HEK293 (cell line): Measurements from ENCODE around the gene SLC22A12.

Experiments used
- CTCF ChIA-PET: fragments of 350-600 bp; formaldehyde crosslinking; extraction: SDS; loops from one replicate; lab custom pipeline; 2021; ENCODE audit warnings: antibody characterized with exemption; lab: Yijun Ruan, JAX
- POLR2A ChIA-PET: fragments of 300-600 bp; formaldehyde crosslinking; extraction: SDS; loops from one replicate; lab custom pipeline; 2020; ENCODE audit warnings: antibody characterized with exemption, inconsistent platforms; lab: Yijun Ruan, JAX
- H3K27ac ChIP-seq: fragments of 200-500 bp; sonication (Bioruptor generic); 2 replicates; pipeline ENCODE4 v1.5.1; 2014; ENCODE audit warnings: low read depth, low read length, control low read depth, inconsistent platforms; ENCODE audit errors: extremely low read depth
- H3K36me3 ChIP-seq, 2 experiments: fragments of 200-500 bp in 1 of 2; sonication (Bioruptor generic) in 1 of 2; 1 replicate in 1 of 2; 2 replicates in 1 of 2; pipeline ENCODE4 v1.5.1; 2014 to 2017; ENCODE audit warnings: inconsistent platforms in 2 of 2, low read length in 2 of 2; ENCODE audit not compliant: control insufficient read depth in 2 of 2, insufficient read depth in 1 of 2
- H3K4me1 ChIP-seq: fragments of 200-500 bp; sonication (Bioruptor generic); 2 replicates; pipeline ENCODE4 v1.5.1; 2014; ENCODE audit warnings: mild to moderate bottlenecking, low read length, inconsistent platforms; ENCODE audit not compliant: control insufficient read depth, insufficient read depth
- H3K4me3 ChIP-seq: 2 replicates; pipeline ENCODE4 v1.5.1; 2011; ENCODE audit warnings: low read depth, mild to moderate bottlenecking, control low read depth, low read length, moderate library complexity
- H3K9me3 ChIP-seq: fragments of 200-500 bp; sonication (Bioruptor generic); 2 replicates; pipeline ENCODE4 v1.5.1; 2014; ENCODE audit warnings: low read depth, low read length, inconsistent platforms; ENCODE audit not compliant: control insufficient read depth, insufficient read depth
- BCL11B ChIP-seq: fragments of 450-650 bp; formaldehyde crosslinking; IDR thresholded peaks from 2 replicates; pipeline ENCODE4 v1.5.1; 2016; ENCODE audit warnings: low read depth, missing biosample characterization, missing genetic modification characterization
- ZEB2 ChIP-seq: fragments of 450-650 bp; formaldehyde crosslinking; IDR thresholded peaks from 2 replicates; pipeline ENCODE4 v1.5.1; 2016; ENCODE audit warnings: missing biosample characterization, missing genetic modification characterization
- ZFP37 ChIP-seq: fragments of 450-650 bp; formaldehyde crosslinking; IDR thresholded peaks from 2 replicates; pipeline ENCODE4 v1.5.1; 2016; ENCODE audit warnings: missing biosample characterization, missing genetic modification characterization
- ZFP41 ChIP-seq: fragments of 450-650 bp; formaldehyde crosslinking; IDR thresholded peaks from 2 replicates; pipeline ENCODE4 v1.5.1; 2016; ENCODE audit warnings: missing biosample characterization, missing genetic modification characterization, borderline replicate concordance
- ZNF10 ChIP-seq: fragments of 450-650 bp; formaldehyde crosslinking; IDR thresholded peaks from 2 replicates; pipeline ENCODE4 v1.5.1; 2017; ENCODE audit warnings: missing biosample characterization, missing genetic modification characterization
- ZNF302 ChIP-seq: fragments of 450-650 bp; formaldehyde crosslinking; IDR thresholded peaks from 2 replicates; pipeline ENCODE4 v1.5.1; 2016; ENCODE audit warnings: missing biosample characterization, missing genetic modification characterization, low read depth
- ZNF433 ChIP-seq: fragments of 450-650 bp; formaldehyde crosslinking; IDR thresholded peaks from 2 replicates; pipeline ENCODE4 v1.5.1; 2016; ENCODE audit warnings: missing biosample characterization, missing genetic modification characterization, low read depth
- ZNF473 ChIP-seq: fragments of 450-650 bp; formaldehyde crosslinking; IDR thresholded peaks from 2 replicates; pipeline ENCODE4 v1.5.1; 2017; ENCODE audit warnings: missing biosample characterization, missing genetic modification characterization
- ZNF555 ChIP-seq: fragments of 450-650 bp; formaldehyde crosslinking; conservative IDR thresholded peaks from 2 replicates; pipeline ENCODE4 v1.5.1; 2017; ENCODE audit warnings: missing biosample characterization, mild to moderate bottlenecking, missing genetic modification characterization, inconsistent platforms
- ZNF560 ChIP-seq: fragments of 450-650 bp; formaldehyde crosslinking; IDR thresholded peaks from 2 replicates; pipeline ENCODE4 v1.5.1; 2017; ENCODE audit warnings: missing biosample characterization, missing genetic modification characterization, borderline replicate concordance
- ZNF654 ChIP-seq: fragments of 450-650 bp; formaldehyde crosslinking; IDR thresholded peaks from 2 replicates; pipeline ENCODE4 v1.5.1; 2016; ENCODE audit warnings: low read depth, missing biosample characterization, missing genetic modification characterization
- ZNF701 ChIP-seq: fragments of 450-650 bp; formaldehyde crosslinking; IDR thresholded peaks from 2 replicates; pipeline ENCODE4 v1.5.1; 2016; ENCODE audit warnings: missing biosample characterization, missing genetic modification characterization
- ZNF843 ChIP-seq: fragments of 450-650 bp; formaldehyde crosslinking; IDR thresholded peaks from 2 replicates; pipeline ENCODE4 v1.5.1; 2016; ENCODE audit warnings: missing biosample characterization, missing genetic modification characterization
- TF ChIP-seq, protein P1 (sequence below): fragments of 450-650 bp; formaldehyde crosslinking; IDR thresholded peaks from 2 replicates; pipeline ENCODE4 v1.5.1; 2016; ENCODE audit warnings: missing biosample characterization, missing genetic modification characterization
- TF ChIP-seq, protein P2 (sequence below): fragments of 450-650 bp; formaldehyde crosslinking; IDR thresholded peaks from 2 replicates; pipeline ENCODE4 v1.5.1; 2016; ENCODE audit warnings: missing biosample characterization, missing genetic modification characterization, low read depth
- TF ChIP-seq, protein P3 (sequence below): fragments of 450-650 bp; formaldehyde crosslinking; IDR thresholded peaks from 2 replicates; pipeline ENCODE4 v1.5.1; 2016; ENCODE audit warnings: missing biosample characterization, missing genetic modification characterization, low read depth
- TF ChIP-seq, protein P4 (sequence below): fragments of 450-650 bp; formaldehyde crosslinking; IDR thresholded peaks from 2 replicates; pipeline ENCODE4 v1.5.0; 2017; ENCODE audit warnings: missing biosample characterization, missing genetic modification characterization, borderline replicate concordance

SLC22A12 gene

DNA sequence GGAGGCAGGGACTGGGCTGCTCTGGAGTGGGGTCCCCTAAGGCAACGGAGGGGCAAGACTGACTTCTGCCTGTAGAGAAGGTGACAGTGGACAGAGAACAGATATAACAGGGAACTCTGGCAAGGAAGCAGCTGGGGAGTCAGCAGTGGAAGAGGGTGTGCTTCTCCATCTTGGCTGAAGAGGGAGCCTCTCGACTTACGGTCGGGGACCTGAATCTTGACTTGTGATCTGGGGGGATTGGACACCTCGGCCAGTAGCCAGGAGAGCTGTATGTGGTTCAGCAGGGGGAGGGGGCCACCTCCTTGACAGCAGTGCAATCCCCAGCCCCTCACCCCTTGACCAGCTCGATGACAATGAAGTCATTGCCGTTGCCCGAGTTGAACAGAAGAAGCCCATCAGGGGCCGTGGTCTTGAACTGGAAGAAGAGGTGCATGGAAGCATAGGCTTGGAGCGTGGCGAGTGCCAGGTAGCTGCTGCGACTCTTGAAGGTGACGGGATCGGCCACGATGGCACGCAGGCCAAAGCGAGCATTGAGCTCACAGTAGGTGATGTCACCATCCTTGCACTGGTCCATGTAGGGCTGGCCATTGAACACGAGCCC is 60.0 kb downstream of the SLC22A12 start:
- Histone ChIP-seq H3K27ac (no peak overlapping the region), H3K9me3 (no peaks in the 10 kb centered on the region), H3K36me3 (no peaks in the 10 kb centered on the region), H3K4me3 (no peak overlapping the region), H3K4me1 (no peaks in the 10 kb centered on the region)
- TF ChIP-seq, protein P1, sequence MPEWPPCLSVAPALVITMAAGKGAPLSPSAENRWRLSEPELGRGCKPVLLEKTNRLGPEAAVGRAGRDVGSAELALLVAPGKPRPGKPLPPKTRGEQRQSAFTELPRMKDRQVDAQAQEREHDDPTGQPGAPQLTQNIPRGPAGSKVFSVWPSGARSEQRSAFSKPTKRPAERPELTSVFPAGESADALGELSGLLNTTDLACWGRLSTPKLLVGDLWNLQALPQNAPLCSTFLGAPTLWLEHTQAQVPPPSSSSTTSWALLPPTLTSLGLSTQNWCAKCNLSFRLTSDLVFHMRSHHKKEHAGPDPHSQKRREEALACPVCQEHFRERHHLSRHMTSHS, result no peak
- TF ChIP-seq ZFP41 (no peak), ZNF701 (tag by site-specific recombination) (no peak), ZNF654 (tag by site-specific recombination) (peak; percentile 22; the same call in 1 of the 2 replicates), ZNF10 (tag by site-specific recombination) (0 out of 2 replicates have a peak, but pooled peaks have one; percentile 49), ZNF473 (tag by site-specific recombination) (no peak), ZNF555 (tag by site-specific recombination) (no peak), ZNF843 (tag by site-specific recombination) (no peak), BCL11B (tag by site-specific recombination) (no peak), ZNF433 (no peak), ZEB2 (tag by site-specific recombination) (no peak), ZFP37 (tag by site-specific recombination) (no peak), ZNF560 (no peak), ZNF302 (tag by site-specific recombination) (no peak)
- TF ChIP-seq, protein P2, sequence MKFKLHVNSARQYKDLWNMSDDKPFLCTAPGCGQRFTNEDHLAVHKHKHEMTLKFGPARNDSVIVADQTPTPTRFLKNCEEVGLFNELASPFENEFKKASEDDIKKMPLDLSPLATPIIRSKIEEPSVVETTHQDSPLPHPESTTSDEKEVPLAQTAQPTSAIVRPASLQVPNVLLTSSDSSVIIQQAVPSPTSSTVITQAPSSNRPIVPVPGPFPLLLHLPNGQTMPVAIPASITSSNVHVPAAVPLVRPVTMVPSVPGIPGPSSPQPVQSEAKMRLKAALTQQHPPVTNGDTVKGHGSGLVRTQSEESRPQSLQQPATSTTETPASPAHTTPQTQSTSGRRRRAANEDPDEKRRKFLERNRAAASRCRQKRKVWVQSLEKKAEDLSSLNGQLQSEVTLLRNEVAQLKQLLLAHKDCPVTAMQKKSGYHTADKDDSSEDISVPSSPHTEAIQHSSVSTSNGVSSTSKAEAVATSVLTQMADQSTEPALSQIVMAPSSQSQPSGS (tag by site-specific recombination), result no peak
- TF ChIP-seq, protein P3, sequence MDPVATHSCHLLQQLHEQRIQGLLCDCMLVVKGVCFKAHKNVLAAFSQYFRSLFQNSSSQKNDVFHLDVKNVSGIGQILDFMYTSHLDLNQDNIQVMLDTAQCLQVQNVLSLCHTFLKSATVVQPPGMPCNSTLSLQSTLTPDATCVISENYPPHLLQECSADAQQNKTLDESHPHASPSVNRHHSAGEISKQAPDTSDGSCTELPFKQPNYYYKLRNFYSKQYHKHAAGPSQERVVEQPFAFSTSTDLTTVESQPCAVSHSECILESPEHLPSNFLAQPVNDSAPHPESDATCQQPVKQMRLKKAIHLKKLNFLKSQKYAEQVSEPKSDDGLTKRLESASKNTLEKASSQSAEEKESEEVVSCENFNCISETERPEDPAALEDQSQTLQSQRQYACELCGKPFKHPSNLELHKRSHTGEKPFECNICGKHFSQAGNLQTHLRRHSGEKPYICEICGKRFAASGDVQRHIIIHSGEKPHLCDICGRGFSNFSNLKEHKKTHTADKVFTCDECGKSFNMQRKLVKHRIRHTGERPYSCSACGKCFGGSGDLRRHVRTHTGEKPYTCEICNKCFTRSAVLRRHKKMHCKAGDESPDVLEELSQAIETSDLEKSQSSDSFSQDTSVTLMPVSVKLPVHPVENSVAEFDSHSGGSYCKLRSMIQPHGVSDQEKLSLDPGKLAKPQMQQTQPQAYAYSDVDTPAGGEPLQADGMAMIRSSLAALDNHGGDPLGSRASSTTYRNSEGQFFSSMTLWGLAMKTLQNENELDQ, result no peak
- TF ChIP-seq, protein P4, sequence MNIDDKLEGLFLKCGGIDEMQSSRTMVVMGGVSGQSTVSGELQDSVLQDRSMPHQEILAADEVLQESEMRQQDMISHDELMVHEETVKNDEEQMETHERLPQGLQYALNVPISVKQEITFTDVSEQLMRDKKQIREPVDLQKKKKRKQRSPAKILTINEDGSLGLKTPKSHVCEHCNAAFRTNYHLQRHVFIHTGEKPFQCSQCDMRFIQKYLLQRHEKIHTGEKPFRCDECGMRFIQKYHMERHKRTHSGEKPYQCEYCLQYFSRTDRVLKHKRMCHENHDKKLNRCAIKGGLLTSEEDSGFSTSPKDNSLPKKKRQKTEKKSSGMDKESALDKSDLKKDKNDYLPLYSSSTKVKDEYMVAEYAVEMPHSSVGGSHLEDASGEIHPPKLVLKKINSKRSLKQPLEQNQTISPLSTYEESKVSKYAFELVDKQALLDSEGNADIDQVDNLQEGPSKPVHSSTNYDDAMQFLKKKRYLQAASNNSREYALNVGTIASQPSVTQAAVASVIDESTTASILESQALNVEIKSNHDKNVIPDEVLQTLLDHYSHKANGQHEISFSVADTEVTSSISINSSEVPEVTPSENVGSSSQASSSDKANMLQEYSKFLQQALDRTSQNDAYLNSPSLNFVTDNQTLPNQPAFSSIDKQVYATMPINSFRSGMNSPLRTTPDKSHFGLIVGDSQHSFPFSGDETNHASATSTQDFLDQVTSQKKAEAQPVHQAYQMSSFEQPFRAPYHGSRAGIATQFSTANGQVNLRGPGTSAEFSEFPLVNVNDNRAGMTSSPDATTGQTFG (tag by site-specific recombination), result no peak
- CTCF ChIA-PET, result interaction anchor here (0.5 to 9.8 kb wide), 29 partner anchors 8 to 350 kb away, joined by 3 to 90 read pairs (median 4); no protein-coding TSS in a partner anchor
- POLR2A ChIA-PET, result no interaction called here
